HG02852 (cell line): ENCODE data around the gene TBRG4.

Experiments
- ATAC-seq: cut with Tn5 transposase; IDR thresholded peaks from one replicate; pipeline ENCODE4 v1.9.1; 2021; ENCODE audit warnings: mild to moderate bottlenecking, moderate library complexity; ENCODE audit not compliant: unreplicated experiment

TBRG4 gene

DNA sequence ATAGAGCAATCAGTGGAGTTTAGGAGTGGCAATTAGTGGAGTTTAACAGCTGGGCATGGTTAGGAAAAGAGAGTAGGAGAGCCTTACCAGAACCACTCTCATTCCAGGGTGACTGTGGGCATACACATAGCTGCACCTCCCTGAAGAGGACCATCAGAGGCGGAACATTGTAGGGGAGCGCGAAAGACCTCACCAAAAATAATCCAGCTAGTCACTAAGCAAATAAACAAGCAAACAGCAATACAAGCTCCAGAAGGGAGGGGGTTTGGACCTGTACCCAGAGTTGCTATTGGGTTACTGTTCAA lies 18.6 kb downstream of the TBRG4 start:
- no peak for ATAC-seq

DNA sequence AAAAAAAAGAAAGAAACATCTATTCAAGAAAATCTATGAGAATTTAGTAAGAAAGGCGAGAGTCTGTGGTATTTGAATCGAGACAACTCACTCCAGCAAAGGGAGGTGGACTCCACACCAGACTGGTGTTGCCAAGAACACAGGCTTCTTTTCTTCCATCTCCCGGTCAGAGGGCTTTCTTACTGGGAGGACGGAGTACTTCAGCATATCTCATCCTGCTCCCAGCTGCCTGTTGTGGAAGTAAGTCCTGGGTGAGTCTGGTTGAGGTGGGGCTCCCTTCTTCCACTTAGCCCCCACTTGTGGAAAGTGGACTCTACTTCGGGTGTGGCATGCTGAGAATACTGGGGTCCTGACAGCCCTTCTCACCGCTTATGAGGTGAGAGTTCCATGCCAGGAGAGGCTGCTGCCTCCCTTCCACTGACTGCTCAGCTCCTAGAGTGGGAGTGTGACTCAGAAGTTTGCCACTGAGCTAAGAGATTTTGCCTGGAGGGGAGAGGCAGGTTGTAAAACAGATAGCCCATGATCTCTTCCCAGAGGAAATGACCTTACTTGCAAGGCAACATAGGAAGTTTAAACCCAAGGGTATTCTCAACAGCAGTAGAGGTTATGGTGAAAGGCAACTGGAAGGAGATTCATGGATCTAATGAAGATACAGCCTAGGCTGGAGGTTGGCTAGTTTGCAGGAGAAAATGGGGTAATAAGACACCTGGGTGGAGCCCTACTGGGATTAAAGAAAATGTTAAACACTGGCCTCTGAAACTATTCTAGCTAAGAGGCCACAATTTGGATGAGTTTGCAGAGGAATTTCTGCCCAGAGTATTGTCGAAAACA lies 19.2 kb downstream of the TBRG4 start:
- no peak for ATAC-seq

DNA sequence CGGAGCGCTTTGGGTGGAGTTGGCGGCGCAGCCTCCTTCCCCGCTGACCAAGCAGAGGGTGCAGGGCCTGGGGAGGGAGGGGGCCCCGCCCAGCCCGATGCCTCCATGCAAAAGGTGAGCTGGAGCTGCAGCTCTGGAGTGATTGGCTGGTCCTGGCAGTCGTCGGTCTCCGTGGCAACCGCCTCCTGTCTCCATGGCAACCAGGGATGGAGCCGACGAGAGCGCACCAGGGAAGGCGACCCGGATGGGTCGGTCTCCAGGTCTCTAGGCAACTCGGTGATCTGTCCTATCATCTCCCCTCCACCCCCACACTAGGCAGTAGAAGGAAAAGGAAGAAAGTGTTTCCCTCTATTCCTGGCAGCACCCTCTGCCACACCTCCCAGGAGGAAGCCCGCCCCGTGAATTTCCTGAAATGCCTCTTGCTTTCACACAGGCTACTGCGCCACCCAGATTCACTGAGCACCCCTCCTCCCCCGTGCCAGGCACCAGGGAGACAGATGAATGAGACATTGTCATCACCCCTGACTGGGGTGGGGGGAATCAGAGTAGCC lies 22.1 kb downstream of the TBRG4 start:
- ATAC-seq, result no peak

DNA sequence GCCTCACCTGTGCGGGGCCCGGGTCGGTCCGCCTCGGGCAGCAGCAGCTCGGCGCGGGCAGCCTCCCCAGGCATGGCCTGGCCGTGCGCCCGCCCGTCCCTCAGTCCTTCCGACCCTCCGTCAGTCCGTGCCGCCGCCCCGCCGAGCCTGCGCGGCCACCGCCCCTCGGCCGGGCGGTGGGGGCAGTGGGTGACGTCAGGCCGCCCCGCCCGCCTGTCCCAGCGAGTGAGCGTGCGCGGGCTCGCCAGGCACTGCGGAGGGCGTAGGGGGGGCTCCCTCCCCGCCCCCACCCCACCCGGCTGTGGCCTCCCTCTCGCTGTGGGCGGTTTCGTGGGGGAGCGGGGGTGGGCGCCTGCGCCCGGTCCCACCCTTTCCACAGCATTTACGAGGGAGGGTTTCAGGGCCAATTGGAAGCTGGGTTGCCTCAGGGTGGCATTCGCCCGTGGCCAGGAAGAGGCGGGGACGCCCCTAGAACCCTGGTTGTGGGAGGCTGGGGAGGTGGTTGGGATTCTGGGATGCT lies 22.6 kb downstream of the TBRG4 start, which contains the start of gene NACAD:
TSS of gene NACAD (minus strand) at position 149 of the 520 bp plus-strand sequence. CDS start at position 74, 75 bp downstream.
- ATAC-seq, result no peak

DNA sequence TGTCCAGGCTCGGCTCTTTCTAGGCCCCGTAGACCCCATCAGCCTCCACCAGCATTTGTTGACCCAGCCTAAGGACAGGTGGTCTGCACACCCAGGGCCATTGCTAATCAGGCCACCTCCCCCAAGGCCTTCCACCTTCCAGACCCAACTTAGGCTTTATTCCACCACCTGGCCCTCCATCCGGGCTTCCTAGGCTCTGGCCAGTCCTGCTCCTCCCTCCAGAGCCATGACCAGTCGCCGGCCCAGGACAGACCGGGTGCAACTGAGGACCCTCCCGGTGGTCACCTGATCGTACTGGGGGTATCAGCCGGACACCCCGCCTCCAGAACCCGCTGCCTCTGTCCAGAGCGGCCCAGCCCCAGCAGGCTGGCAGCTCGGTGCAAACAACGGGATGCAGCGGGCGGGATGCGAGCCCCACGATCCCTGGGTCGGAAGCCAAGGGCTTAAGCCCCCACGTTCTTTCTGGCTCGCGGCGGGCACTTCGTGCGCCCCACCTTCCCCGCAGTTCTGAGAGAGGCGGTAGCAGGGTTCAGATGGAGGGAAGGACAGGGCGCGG lies 23.3 kb downstream of the TBRG4 start:
- ATAC-seq, result no peak

DNA sequence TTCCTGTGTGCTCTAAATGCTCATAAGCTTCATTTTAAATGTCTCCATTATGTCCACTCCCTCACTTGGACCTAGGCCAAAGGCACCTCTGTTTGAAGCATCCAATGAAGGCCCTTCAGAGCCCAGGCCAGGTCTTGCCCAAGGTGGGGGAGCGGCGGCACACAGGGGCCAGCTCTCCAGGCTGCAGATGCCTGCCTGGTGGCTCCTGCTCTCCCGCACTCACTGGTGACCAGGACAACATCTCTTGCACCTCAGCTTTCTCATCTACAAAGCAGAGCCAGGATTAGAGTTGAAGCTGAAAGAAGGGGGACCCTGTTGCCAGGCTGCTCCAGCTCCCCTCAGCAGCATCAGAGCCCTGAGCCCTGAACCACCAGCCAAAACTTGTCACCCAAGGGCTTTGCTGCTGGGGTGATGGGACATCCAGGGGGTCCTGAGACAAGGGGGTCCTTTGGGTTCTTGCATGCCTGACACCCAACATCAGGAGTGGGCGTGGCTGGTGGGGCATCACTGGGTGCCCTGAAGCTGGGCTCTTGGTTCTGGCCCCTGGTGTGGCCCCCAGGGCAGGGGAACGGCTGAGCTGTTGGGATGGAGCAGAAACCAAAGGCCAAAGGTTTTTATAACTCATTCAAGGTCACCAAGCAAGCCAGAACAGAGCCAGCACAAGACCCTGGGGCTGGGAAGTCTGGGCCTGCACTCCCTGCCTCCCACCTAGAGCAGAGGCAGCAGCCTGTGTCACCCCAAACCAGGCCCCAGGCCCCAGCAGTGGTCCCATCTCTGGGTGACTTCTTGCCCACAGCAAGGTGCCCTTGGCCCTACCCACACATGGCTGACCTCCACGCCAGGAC lies 24.0 kb downstream of the TBRG4 start:
- ATAC-seq, result no peak

DNA sequence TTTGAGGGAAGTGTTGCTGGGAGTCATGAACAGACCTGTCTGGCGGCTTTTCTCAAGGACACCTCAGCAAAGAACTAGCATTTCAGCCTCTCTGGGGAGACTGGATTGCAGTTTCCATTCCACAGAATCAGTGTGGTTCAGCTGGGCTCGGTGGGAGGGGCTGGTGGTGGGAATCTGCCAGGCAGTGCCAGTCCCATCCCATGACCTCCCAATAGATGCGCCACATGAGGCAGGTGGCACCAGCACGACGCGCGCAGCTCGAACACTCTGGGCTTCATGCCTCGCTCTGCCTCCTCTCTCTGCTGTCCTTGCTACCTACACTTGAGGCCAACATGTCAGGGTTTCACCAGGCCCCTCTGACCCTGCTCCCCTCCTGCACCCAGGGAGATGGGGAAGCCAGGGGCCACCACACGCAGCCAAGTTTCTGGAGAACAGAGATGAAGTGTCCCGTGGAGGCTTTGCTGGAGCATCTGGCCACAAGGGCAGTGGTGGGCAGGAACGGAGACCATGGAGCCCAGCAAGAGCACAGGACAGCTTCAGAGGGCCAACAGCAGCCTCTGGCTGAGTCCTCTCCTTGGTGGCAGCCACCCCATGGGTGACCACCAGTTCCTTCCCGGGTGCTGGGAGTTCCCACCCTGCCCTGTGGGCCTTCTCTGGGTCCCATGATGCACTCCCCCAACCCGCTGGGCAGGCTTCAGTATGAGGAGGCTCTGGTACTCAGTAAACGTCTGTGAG lies 25.0 kb downstream of the TBRG4 start:
- no peak for ATAC-seq

DNA sequence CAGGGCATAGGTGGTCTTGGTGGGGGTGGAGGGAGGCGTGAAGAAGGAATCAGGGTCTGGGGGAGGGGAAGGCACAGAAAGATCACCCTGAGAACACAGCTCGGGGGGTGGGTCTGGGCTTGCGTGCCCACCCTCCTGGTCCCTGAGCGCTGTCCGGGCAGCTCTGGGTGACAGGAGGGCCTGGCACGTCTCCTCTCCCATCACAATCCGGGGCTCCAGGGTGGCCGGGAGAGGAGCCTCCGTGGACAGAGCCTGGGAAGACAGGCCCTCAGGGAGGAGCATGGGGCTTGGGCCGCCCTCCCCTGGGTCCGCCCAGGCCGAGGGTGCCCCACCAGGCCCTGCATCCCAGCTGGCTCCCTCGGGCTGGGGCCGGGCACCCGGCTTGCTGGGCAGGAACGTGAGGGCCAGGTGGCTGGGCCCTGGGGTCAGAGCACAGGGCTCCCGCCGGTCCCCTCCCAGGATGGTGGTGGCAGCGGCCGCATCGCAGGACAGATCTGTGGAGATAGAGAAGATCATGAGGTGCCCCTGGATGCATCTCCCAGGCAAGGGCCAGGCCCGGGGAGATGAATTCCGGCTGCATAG lies 25.8 kb downstream of the TBRG4 start:
- no peak for ATAC-seq

DNA sequence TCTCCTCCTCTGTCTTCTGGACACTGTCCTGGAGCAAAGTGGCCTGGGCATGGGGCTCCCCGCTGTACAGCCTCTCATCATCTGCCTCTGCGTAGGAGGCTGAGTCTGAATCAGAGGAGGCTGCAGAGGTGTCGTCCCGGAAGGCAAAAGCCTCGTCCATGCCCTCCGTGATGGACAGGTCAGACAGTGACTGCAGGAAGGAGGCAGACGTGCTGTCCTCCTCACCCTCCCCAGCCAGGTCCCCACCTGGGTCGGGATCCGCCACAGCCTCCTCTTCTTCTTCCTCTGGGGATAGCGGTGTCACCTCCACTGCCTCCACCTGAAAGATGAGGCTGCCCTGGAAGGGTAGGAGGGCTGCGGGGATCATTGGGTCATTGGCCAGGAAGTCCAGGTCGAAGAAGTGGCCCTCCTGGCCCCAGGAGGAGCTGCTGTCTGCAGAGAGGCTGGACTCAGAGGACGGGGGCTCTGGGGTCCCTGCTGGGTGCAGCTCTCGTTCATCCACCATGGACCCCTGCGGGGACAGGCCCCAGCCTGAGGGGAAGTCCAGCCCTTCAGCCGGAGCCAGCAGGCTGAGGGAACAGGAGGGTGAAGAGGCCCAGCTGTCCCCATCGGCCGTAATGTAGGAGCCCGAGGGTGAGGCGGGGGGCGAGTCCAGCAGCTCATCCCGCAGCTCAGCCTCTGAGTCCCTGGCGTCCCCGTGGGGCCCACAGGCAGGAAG lies 26.4 kb downstream of the TBRG4 start:
- no peak for ATAC-seq

DNA sequence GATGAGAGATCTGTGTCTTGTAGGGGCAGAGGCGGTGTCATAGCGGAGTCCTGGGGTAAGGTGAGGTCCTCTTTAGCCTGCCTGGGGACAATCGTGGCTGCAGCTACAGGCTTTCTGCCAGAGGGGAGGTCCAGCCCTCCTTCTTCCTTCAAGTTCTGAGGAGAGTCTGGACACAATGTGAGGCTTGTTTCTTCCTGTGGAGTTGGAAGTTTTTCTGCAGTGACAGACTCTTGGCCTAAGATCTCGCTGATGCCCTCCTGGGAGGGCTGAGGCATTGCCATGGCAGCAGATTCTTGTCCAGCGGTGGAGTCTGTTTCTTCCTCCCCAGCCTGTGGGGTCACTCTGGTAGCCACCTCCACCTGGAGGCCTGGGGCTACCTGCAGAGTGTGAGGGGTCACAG lies 27.2 kb downstream of the TBRG4 start:
- no peak for ATAC-seq

DNA sequence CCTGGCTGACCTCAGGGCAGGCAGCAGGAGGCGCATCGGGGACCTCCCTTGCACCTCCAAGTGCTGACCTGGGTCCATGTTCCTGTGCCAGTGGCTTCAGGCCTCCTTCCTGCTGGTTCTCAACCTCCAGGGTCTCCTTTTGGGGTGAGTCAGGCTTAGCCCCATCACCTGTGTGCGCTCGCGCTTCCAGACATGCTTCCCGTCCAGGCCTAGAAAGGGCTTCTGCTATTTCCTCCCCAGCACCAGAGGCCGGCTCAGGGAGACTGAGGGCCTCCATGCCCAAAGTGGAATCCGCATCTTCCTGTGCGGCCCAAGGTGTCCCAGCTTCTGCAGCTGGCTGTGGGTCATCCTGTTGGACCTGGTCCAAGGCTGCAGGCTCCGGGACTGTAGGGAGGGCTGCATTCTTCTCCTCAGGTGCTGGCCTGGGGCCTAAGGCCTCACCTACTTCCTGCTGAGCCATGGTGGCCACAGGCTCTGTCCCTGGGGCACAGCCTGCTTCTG lies 28.6 kb downstream of the TBRG4 start:
- no peak for ATAC-seq

DNA sequence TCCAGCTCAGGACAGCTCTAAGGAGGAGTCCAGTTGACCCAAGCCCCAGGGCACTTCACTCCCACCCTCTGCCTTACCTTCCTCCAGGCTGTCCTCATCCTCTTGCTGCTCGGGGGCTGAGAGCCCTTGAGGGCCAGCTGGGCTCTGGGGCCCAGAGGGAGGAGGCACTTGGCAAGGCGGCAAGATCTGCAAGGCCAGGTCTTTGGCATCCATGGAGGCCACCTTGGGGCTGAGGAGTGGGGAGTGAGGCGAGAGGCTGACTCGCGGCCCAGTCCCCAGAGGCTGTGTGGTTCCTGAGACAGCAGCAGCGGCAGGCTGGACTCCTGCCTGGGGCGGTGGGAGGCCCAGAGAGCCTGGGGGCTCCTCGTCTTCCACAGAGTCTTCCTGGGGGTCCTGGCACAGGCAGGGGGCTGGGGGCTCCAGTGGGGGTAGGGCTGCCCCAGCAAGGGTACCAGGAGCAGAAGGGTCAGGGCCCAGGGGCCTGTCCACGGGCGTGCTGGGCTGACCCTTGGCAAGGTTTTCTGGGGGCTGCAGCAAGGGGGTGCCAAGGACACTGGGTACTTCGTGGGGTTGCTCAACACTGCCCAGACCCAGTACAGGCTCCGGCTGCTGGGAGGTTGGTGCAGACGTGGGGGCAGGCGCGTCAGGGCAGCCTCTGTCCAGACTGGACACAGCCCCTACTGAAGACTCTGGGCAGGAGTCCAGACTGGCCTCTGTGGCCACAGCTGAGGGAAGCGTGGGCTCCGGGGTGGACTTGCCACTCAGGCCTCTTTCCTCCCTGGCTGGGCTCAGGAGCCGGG lies 29.3 kb downstream of the TBRG4 start:
- no peak for ATAC-seq

DNA sequence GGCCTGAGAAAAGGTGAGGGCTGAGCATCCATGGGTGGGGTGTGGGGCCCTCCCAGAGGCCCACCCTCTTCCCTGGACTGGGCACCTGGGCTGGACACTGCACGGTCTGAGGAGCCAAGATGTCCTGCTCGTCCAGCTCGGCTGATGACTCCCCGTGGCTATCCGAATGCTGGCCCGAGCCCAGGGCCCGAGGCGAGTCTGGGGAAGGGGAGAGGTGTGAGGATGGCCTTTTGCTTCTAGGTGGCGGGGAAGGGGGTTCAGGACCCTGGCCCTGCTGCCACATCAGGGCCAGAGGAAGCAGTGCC lies 29.9 kb downstream of the TBRG4 start:
- ATAC-seq, result no peak

DNA sequence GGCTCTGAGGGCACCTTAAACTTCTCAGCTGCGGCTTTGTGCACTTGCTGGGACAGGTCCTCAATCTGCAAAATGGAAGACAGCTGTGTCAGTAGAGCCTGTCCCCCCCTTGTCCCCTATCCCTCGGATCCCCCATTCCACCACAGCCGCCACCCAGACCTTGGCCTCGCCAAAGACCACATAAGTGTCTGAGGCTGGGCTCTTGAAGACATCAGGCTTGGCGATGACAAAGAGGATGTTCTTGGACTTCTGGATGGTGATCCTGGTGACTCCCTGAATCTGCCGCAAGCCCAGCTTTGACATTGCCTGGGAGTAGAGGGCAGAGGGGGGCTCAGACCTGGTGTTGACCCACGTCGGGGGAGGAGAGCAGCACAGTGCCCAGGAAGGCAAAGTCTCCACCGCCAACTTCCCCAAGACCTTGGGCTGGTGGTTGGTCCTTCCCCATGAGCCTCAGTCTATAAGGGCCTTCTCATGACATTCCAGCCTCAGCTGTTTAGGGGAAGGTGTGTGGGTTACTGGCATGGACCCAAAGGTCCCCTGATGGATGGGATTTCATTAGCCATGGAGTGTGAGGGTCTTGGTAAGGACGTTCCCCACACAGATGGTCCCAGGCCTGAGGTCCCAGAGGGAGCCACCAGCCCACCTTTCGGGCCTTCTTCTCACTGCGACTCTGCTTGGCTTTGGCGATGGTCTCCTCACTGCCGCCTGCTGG lies 30.4 kb downstream of the TBRG4 start:
- no peak for ATAC-seq

DNA sequence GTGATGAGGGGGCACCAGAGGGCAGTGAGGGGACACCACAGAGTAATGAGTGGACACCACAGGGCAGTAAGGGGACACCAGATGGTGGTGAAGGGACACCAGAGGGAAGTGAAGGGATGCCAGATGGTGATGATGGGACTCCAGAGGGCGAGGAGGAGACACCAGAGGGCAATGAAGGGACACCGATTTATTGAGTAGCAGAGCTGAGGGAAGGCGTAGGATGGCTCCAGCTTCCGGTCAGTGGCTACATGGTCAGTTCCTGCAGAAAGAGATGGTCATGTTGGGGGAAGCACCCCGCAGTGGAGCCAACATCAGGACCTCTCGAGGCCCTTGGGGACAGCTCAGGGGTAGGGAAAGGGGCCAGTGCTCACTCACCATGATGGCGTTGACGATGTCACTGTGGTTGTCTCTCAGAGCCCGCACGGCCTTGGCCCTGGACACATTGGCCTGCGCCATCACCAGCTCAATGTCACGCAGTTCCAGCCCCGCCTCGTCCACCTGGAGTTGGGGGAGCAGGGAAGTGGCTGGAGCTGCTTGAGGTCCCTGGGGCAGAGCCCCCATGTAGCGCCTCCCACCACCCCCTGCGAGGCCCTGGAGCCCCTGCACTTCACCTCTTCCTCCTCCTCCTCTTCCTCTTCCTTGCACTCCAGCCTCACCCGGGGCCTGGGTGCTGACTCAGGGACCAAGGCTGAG lies 31.1 kb downstream of the TBRG4 start:
- no peak for ATAC-seq

DNA sequence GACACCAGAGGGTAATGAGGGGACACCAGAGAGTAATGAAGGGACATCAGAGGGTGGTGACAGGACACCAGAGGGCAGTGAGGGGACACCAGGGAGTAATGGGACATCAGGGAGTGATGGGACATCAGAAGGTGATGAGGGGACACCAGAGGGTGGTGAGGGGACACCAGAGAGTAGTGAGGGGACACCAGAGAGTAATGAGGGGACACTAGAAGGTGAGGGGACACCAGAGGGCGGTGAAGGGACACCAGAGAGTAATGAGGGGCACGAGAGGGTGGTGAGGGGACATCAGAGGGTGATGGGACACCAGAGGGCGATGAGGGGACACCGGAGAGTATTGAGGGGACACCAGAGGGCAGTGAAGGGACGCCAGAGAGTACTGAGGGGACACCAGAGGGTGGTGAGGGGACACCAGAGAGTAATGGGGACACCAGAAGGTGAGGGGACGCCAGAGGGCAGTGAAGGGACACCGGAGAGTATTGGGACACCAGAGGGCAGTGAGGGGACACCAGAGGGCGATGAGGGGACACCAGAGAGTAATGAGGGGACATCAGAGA lies 33.3 kb downstream of the TBRG4 start:
- no peak for ATAC-seq

DNA sequence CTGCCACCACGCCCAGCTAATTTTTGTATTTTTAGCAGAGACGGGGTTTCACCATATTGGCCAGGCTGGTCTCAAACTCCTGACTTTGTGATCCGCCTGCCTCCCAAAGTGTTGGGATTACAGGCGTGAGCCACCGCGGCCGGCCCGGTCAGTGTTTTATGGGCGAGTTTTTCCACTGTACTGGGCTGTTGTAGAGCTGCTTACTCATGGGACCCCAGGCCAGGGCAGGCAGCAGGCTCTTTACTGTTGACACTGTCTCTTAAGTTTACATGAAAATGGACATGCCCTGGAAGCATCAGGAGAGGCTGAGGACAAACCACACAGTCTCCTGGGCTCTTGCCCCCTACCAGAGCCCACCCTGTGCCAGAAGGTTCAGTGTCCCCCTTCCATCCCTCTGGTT lies 33.9 kb downstream of the TBRG4 start:
- no peak for ATAC-seq
